MM.1S (cell line): ENCODE measurements around the gene FGF19.

Source experiments
- CTCF ChIP-seq: fragments of 300-600 bp; sonication (generic); IDR thresholded peaks from 2 replicates; pipeline ENCODE4 v1.5.1; 2016; ENCODE audit warnings: antibody characterized with exemption, low read length, mixed read lengths
- EZH2 ChIP-seq: fragments of 300-600 bp; sonication (generic); optimal IDR thresholded peaks from 2 replicates; pipeline ENCODE3; 2017; ENCODE audit warnings: low read depth, mild to moderate bottlenecking, antibody characterized with exemption, low read length, mixed read lengths
- EZH2phosphoT487 ChIP-seq: fragments of 300-600 bp; sonication (generic); IDR thresholded peaks from 2 replicates; pipeline ENCODE4 v1.6.1; 2018; ENCODE audit warnings: antibody characterized with exemption, low read length

- TF ChIP-seq CTCF (no peak), EZH2 (no peak), EZH2phosphoT487 (no peak)
These were observed 3.3 kb downstream of the FGF19 start for GRCh38 chr11:69700278-69701140.
